Thoracic aorta endothelial cell (primary cell): ENCODE results near the gene ALKAL2. TPM values are rescaled to one million over a fixed set of nuclear protein-coding genes. Genes with fewer than 3 reads are reported as not detected.

Source experiments
- total RNA-seq: library from RNA; depleted of rRNA; stranded (reverse); fragments of >200 nt; gene quantifications from 2 replicates; pipeline ENCODE4 v1.2.3, GENCODE V29; 2012

The ALKAL2 gene, protein sequence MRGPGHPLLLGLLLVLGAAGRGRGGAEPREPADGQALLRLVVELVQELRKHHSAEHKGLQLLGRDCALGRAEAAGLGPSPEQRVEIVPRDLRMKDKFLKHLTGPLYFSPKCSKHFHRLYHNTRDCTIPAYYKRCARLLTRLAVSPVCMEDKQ
- not detected in 2 replicates for total RNA-seq

GRCh38 chr2:287911-288757 lies at the start of gene ALKAL2:
TSS of gene ALKAL2 (minus strand) at chr2:288091. CDS start at chr2:287835, 256 bp downstream.

DNA sequence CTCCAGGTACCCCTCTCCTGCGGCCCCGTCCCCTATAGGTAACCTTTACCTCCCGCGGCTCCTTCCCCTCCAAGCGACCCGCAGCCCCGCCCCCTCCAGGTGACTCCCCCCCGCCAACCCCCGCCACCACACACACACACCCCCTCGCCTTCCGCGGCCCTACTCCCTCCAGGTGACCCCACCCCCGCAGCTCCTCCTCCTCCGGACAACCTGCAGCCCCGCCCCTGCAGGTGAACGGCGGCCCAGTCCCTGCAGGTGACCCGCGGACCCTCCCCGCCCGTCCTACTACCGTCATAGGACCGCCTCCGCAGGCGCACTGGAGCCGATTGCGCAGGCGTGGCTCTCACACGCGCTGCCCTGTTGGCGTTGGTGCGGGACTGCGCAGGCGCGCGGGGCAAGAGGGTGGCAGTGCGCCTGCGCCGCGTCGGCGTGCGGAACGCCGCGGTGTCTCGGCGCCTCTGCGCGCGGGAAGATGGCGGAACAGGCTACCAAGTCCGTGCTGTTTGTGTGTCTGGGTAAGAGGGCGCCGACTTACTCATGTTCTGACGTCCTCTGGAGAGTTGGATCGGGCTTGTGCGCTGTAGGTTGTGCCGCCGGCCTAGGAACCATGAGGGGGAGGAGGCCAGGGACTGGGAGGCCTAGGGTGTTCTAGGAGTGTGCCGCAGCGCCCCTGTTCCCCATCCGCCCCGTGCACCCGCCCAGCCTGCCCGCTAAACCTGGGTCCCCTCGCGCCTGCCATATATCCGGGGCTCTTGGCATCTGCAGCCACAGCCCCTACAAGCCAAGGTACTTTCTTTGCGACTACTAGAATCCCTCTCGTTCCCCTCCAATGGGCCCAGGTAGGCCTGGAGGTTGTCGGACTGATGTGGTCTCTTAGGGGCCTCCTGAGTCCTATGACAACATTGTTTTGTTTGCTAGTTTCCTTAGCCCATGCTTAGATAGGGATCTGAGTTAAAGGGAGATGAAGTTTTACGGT lies 23.1 kb downstream of the ALKAL2 start, which contains the start of gene ACP1:
TSS of gene ACP1 (plus strand) at position 455 of the 976 bp plus-strand sequence. CDS start at position 473, 18 bp downstream.

GRCh38 chr2:263774-264492 lies 24.0 kb downstream of the ALKAL2 start, which contains the start of gene SH3YL1:
TSS of gene SH3YL1 (minus strand) at chr2:264032. CDS start at chr2:263984, 48 bp downstream.

Other genes with a start within 250 kb of the ALKAL2 start
- gene FAM110C, start 241.6 kb downstream of the ALKAL2 start, total RNA-seq: not detected in 2 replicates
- gene SH3YL1, start 24.1 kb downstream of the ALKAL2 start, total RNA-seq: 37.3 and 41.6 TPM in 2 replicates
- 110 and 119 TPM in 2 replicates for gene ACP1, start 23.1 kb downstream of the ALKAL2 start, total RNA-seq